ENCODE measurements around the gene ADGRV1.
"Not testable (repeated sequence)": the region's sequence is repeated elsewhere in the genome, so short reads cannot be mapped to it uniquely, and the experiment has no call there.

Gene ADGRV1

DNA sequence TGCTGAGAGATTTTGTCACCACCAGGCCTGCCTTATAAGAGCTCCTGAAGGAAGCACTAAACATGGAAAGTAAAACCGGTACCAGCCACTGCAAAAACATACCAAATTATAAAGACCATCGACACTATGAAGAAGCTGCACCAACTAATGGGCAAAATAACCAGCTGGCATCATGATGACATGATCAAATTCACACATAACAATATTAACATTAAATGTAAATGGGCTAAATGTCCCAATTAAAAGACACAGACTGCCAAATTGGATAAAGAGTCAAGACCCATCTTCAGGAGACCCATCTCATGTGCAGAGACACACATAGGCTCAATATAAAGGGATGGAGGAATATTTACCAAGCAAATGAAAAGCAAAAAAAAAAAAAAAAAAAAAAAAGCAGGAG, 238.3 kb downstream of the ADGRV1 start:
- H3K4me1 ChIP-seq (ENCODE audit: control insufficient read depth in 2 of 2, insufficient read depth in 2 of 2, low read length in 2 of 2); H3K36me3 ChIP-seq (ENCODE audit: control insufficient read depth in 2 of 2, insufficient read depth in 2 of 2, low read length in 2 of 2); H3K4me3 ChIP-seq (ENCODE audit: low read length in 2 of 2); H3K9me3 ChIP-seq (ENCODE audit: control insufficient read depth in 2 of 2, low read length in 2 of 2); H3K27ac ChIP-seq (ENCODE audit: low read depth in 2 of 2, low read length in 2 of 2); H3K9ac ChIP-seq (ENCODE audit: low read depth in 1 of 2, low read length in 2 of 2); H3K27me3 ChIP-seq (ENCODE audit: control insufficient read depth in 2 of 2, insufficient read depth in 2 of 2, low read length in 2 of 2): not testable (repeated sequence)

- H3K9me3 ChIP-seq (ENCODE audit: control insufficient read depth in 2 of 2, low read length in 2 of 2); H3K9ac ChIP-seq (ENCODE audit: low read depth in 1 of 2, low read length in 2 of 2); H3K27me3 ChIP-seq (ENCODE audit: control insufficient read depth in 2 of 2, insufficient read depth in 2 of 2, low read length in 2 of 2); H3K27ac ChIP-seq (ENCODE audit: low read depth in 2 of 2, low read length in 2 of 2); H3K4me1 ChIP-seq (ENCODE audit: control insufficient read depth in 2 of 2, insufficient read depth in 2 of 2, low read length in 2 of 2); H3K36me3 ChIP-seq (ENCODE audit: control insufficient read depth in 2 of 2, insufficient read depth in 2 of 2, low read length in 2 of 2); H3K4me3 ChIP-seq (ENCODE audit: low read length in 2 of 2): not testable (repeated sequence)
These were observed 241.5 kb downstream of the ADGRV1 start for GRCh38 chr5:90800082-90800481.

- not testable (repeated sequence) for H3K4me1 ChIP-seq (ENCODE audit: control insufficient read depth in 2 of 2, insufficient read depth in 2 of 2, low read length in 2 of 2); H3K4me3 ChIP-seq (ENCODE audit: low read length in 2 of 2); H3K9ac ChIP-seq (ENCODE audit: low read depth in 1 of 2, low read length in 2 of 2); H3K27ac ChIP-seq (ENCODE audit: low read depth in 2 of 2, low read length in 2 of 2); H3K9me3 ChIP-seq (ENCODE audit: control insufficient read depth in 2 of 2, low read length in 2 of 2); H3K36me3 ChIP-seq (ENCODE audit: control insufficient read depth in 2 of 2, insufficient read depth in 2 of 2, low read length in 2 of 2); H3K27me3 ChIP-seq (ENCODE audit: control insufficient read depth in 2 of 2, insufficient read depth in 2 of 2, low read length in 2 of 2)
These were observed 241.9 kb downstream of the ADGRV1 start for GRCh38 chr5:90800515-90800914.

- Histone ChIP-seq H3K9me3 (ENCODE audit: control insufficient read depth in 2 of 2, low read length in 2 of 2) (no peaks in the 10 kb centered on the region), H3K4me1 (ENCODE audit: control insufficient read depth in 2 of 2, insufficient read depth in 2 of 2, low read length in 2 of 2) (no peaks in the 10 kb centered on the region), H3K36me3 (ENCODE audit: control insufficient read depth in 2 of 2, insufficient read depth in 2 of 2, low read length in 2 of 2) (no peaks in the 10 kb centered on the region), H3K27ac (ENCODE audit: low read depth in 2 of 2, low read length in 2 of 2) (no peak overlapping the region), H3K9ac (ENCODE audit: low read depth in 1 of 2, low read length in 2 of 2) (no peak overlapping the region), H3K4me3 (ENCODE audit: low read length in 2 of 2) (no peak overlapping the region), H3K27me3 (ENCODE audit: control insufficient read depth in 2 of 2, insufficient read depth in 2 of 2, low read length in 2 of 2) (no peaks in the 10 kb centered on the region)
These were observed 244.1 kb downstream of the ADGRV1 start for GRCh38 chr5:90802474-90803317.

DNA sequence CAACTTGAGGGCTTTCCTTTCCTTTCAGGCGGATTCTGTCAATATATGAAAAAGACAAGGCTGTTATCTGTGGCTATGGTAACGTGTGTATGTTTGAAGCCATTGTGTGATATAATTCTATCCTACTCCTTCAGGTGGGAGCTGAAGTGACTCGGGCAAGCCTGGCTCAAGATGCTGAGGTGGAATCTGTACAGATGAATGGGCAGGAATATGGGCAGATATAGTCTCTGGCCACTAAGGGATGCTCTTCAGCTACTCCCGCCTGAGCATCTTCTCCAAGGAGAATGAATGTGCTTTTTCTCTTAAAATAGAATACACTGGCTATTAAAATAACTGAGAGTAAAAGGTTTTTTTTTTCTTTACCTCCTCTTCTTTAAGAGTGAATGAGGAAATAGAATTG, 244.8 kb downstream of the ADGRV1 start:
- H3K4me1 ChIP-seq (ENCODE audit: control insufficient read depth in 2 of 2, insufficient read depth in 2 of 2, low read length in 2 of 2): no peaks in the 10 kb centered on the region
- no peaks in the 10 kb centered on the region for H3K36me3 ChIP-seq (ENCODE audit: control insufficient read depth in 2 of 2, insufficient read depth in 2 of 2, low read length in 2 of 2)
- no peak overlapping the region for H3K4me3 ChIP-seq (ENCODE audit: low read length in 2 of 2)
- no peak overlapping the region for H3K27ac ChIP-seq (ENCODE audit: low read depth in 2 of 2, low read length in 2 of 2)
- no peaks in the 10 kb centered on the region for H3K9me3 ChIP-seq (ENCODE audit: control insufficient read depth in 2 of 2, low read length in 2 of 2)
- no peaks in the 10 kb centered on the region for H3K27me3 ChIP-seq (ENCODE audit: control insufficient read depth in 2 of 2, insufficient read depth in 2 of 2, low read length in 2 of 2)
- H3K9ac ChIP-seq (ENCODE audit: low read depth in 1 of 2, low read length in 2 of 2): no peak overlapping the region

DNA sequence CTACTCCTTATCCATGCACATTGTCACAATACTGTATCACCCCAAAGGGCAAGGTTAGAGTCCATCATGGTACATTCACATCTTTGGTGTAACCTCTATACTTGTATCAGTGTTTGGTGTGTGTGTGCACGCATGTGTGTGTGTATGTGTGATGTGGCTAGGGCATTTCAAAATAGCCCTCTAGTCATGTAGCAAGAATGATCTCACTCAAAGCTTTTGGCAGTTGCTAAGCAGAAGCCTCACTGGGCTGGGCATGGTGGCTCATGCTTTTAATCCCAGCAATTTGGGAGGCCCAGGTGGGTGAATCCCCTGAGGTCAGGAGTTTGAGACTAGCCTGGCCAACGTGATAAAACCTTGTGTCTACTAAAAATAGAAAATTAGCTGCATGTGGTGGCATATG, 245.3 kb downstream of the ADGRV1 start:
- Histone ChIP-seq H3K9ac (ENCODE audit: low read depth in 1 of 2, low read length in 2 of 2) (no peak overlapping the region), H3K9me3 (ENCODE audit: control insufficient read depth in 2 of 2, low read length in 2 of 2) (no peaks in the 10 kb centered on the region), H3K36me3 (ENCODE audit: control insufficient read depth in 2 of 2, insufficient read depth in 2 of 2, low read length in 2 of 2) (no peaks in the 10 kb centered on the region), H3K4me3 (ENCODE audit: low read length in 2 of 2) (no peak overlapping the region), H3K27me3 (ENCODE audit: control insufficient read depth in 2 of 2, insufficient read depth in 2 of 2, low read length in 2 of 2) (no peaks in the 10 kb centered on the region), H3K4me1 (ENCODE audit: control insufficient read depth in 2 of 2, insufficient read depth in 2 of 2, low read length in 2 of 2) (no peaks in the 10 kb centered on the region), H3K27ac (ENCODE audit: low read depth in 2 of 2, low read length in 2 of 2) (no peak overlapping the region)

DNA sequence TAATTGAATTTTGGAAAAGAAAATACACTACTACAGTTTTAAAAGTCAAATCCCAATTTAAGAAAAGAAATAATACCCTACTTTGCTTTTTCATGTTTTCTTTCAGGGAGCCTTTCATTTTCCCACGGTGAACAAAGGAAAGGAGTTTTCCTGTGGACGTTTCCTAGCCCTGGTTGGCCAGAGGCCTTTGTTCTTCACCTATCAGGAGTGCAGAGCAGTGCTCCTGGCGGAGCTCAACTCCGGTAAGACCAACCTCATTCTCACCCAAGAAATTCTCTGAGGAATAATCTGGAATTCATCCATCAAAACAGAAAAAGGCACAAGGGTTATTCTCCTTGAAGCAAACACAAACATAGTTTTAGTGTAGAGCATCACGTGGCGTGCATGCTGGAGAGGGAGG, 248.9 kb downstream of the ADGRV1 start:
- Histone ChIP-seq H3K4me1 (ENCODE audit: control insufficient read depth in 2 of 2, insufficient read depth in 2 of 2, low read length in 2 of 2) (no peaks in the 10 kb centered on the region), H3K4me3 (ENCODE audit: low read length in 2 of 2) (no peak overlapping the region), H3K27ac (ENCODE audit: low read depth in 2 of 2, low read length in 2 of 2) (no peak overlapping the region), H3K27me3 (ENCODE audit: control insufficient read depth in 2 of 2, insufficient read depth in 2 of 2, low read length in 2 of 2) (no peaks in the 10 kb centered on the region), H3K36me3 (ENCODE audit: control insufficient read depth in 2 of 2, insufficient read depth in 2 of 2, low read length in 2 of 2) (no peaks in the 10 kb centered on the region), H3K9ac (ENCODE audit: low read depth in 1 of 2, low read length in 2 of 2) (no peak overlapping the region), H3K9me3 (ENCODE audit: control insufficient read depth in 2 of 2, low read length in 2 of 2) (no peaks in the 10 kb centered on the region)

GRCh38 chr5:90809311-90810056, 250.9 kb downstream of the ADGRV1 start:
- H3K4me3 ChIP-seq (ENCODE audit: low read length in 2 of 2): no peak overlapping the region
- H3K4me1 ChIP-seq (ENCODE audit: control insufficient read depth in 2 of 2, insufficient read depth in 2 of 2, low read length in 2 of 2): no peaks in the 10 kb centered on the region
- H3K27ac ChIP-seq (ENCODE audit: low read depth in 2 of 2, low read length in 2 of 2): no peak overlapping the region
- no peaks in the 10 kb centered on the region for H3K27me3 ChIP-seq (ENCODE audit: control insufficient read depth in 2 of 2, insufficient read depth in 2 of 2, low read length in 2 of 2)
- no peak overlapping the region for H3K9ac ChIP-seq (ENCODE audit: low read depth in 1 of 2, low read length in 2 of 2)
- H3K9me3 ChIP-seq (ENCODE audit: control insufficient read depth in 2 of 2, low read length in 2 of 2): no peaks in the 10 kb centered on the region
- H3K36me3 ChIP-seq (ENCODE audit: control insufficient read depth in 2 of 2, insufficient read depth in 2 of 2, low read length in 2 of 2): no peaks in the 10 kb centered on the region

DNA sequence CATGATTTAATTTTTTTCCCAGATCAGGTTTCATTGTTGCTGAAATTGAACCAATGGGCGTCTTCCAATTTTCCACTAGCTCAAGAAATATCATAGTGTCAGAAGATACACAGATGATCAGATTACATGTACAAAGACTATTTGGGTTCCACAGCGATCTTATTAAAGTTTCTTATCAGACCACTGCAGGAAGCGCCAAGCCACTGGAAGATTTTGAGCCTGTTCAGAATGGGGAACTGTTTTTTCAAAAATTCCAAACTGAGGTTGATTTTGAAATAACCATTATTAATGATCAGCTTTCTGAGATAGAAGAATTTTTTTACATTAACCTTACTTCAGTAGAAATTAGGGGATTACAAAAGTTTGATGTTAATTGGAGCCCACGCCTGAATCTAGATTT, 251.6 kb downstream of the ADGRV1 start:
- no peaks in the 10 kb centered on the region for H3K9me3 ChIP-seq (ENCODE audit: control insufficient read depth in 2 of 2, low read length in 2 of 2)
- H3K27ac ChIP-seq (ENCODE audit: low read depth in 2 of 2, low read length in 2 of 2): no peak overlapping the region
- H3K9ac ChIP-seq (ENCODE audit: low read depth in 1 of 2, low read length in 2 of 2): no peak overlapping the region
- H3K36me3 ChIP-seq (ENCODE audit: control insufficient read depth in 2 of 2, insufficient read depth in 2 of 2, low read length in 2 of 2): no peaks in the 10 kb centered on the region
- no peaks in the 10 kb centered on the region for H3K4me1 ChIP-seq (ENCODE audit: control insufficient read depth in 2 of 2, insufficient read depth in 2 of 2, low read length in 2 of 2)
- H3K27me3 ChIP-seq (ENCODE audit: control insufficient read depth in 2 of 2, insufficient read depth in 2 of 2, low read length in 2 of 2): no peaks in the 10 kb centered on the region
- no peak overlapping the region for H3K4me3 ChIP-seq (ENCODE audit: low read length in 2 of 2)

DNA sequence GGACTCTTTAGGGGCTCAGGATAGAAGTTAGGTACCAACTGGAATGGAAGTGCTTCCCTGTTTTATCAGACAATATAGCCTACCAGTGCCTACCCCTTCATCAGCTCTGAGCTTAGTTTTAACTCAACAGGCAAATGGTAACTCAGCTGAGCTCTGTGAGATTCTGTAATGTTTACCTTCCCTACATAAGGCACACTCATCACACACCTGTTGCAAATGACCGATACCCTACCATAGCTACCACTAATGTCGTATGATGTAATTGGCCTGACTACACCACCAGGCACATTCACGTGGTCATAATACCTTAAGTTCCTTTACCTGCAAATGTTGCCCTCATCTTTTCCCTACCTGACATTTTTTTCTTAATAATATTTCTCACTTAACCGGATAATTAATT, 254.8 kb downstream of the ADGRV1 start:
- no peaks in the 10 kb centered on the region for H3K36me3 ChIP-seq (ENCODE audit: control insufficient read depth in 2 of 2, insufficient read depth in 2 of 2, low read length in 2 of 2)
- no peaks in the 10 kb centered on the region for H3K4me1 ChIP-seq (ENCODE audit: control insufficient read depth in 2 of 2, insufficient read depth in 2 of 2, low read length in 2 of 2)
- no peak overlapping the region for H3K9ac ChIP-seq (ENCODE audit: low read depth in 1 of 2, low read length in 2 of 2)
- H3K9me3 ChIP-seq (ENCODE audit: control insufficient read depth in 2 of 2, low read length in 2 of 2): no peaks in the 10 kb centered on the region
- H3K27me3 ChIP-seq (ENCODE audit: control insufficient read depth in 2 of 2, insufficient read depth in 2 of 2, low read length in 2 of 2): no peaks in the 10 kb centered on the region
- no peak overlapping the region for H3K4me3 ChIP-seq (ENCODE audit: low read length in 2 of 2)
- no peak overlapping the region for H3K27ac ChIP-seq (ENCODE audit: low read depth in 2 of 2, low read length in 2 of 2)
